ES-I3 (cell line): Measurements from ENCODE around the gene KRT15.
"Not testable (repeated sequence)": the region's sequence is repeated elsewhere in the genome, so short reads cannot be mapped to it uniquely, and the experiment has no call there.

Source experiments
- H3K36me3 ChIP-seq: 2 replicates; pipeline ENCODE4 v1.6.1; 2013; ENCODE audit warnings: mild to moderate bottlenecking, low read length, control low read depth, moderate library complexity; ENCODE audit not compliant: insufficient read depth
- H3K4me1 ChIP-seq: 2 replicates; pipeline ENCODE4 v1.6.1; 2013; ENCODE audit warnings: mild to moderate bottlenecking, control low read depth, low read length; ENCODE audit not compliant: insufficient read depth
- H3K9ac ChIP-seq: 2 replicates; pipeline ENCODE4 v1.6.1; 2013; ENCODE audit warnings: low read depth, mild to moderate bottlenecking, low read length, moderate library complexity
- H3K9me3 ChIP-seq: 2 replicates; pipeline ENCODE4 v1.6.1; 2013; ENCODE audit warnings: mild to moderate bottlenecking, low read length, moderate library complexity; ENCODE audit not compliant: control insufficient read depth, insufficient read depth

The KRT15 gene

GRCh38 chr17:41548844-41549595, 30.3 kb upstream of the KRT15 start:
- H3K36me3 ChIP-seq = no peaks in the 10 kb centered on the region
- H3K9me3 ChIP-seq = no peaks in the 10 kb centered on the region
- no peak overlapping the region; the same call in 1 of the 2 replicates for H3K9ac ChIP-seq
- H3K4me1 ChIP-seq = peaks cover 20% of the 10 kb centered on the region; the same call in 1 of the 2 replicates

GRCh38 chr17:41547921-41548843, 29.5 kb upstream of the KRT15 start:
- H3K9ac ChIP-seq = no peak overlapping the region; the same call in 1 of the 2 replicates
- no peaks in the 10 kb centered on the region for H3K36me3 ChIP-seq
- H3K9me3 ChIP-seq = no peaks in the 10 kb centered on the region
- H3K4me1 ChIP-seq = peaks cover 19% of the 10 kb centered on the region; the same call in 1 of the 2 replicates

GRCh38 chr17:41547378-41547841, 28.7 kb upstream of the KRT15 start:
- Histone ChIP-seq H3K4me1 (peaks cover 19% of the 10 kb centered on the region; the same call in 1 of the 2 replicates), H3K9ac (no peak overlapping the region), H3K36me3 (no peaks in the 10 kb centered on the region), H3K9me3 (no peaks in the 10 kb centered on the region)

- H3K9me3 ChIP-seq = no peaks in the 10 kb centered on the region
Observed at GRCh38 chr17:41546819-41547218, 28.1 kb upstream of the KRT15 start.

GRCh38 chr17:41545829-41546410, 27.2 kb upstream of the KRT15 start:
- Histone ChIP-seq H3K9me3 (no peaks in the 10 kb centered on the region), H3K4me1 (peaks cover 19% of the 10 kb centered on the region; the same call in 1 of the 2 replicates), H3K9ac (no peak overlapping the region), H3K36me3 (no peaks in the 10 kb centered on the region)

More at GRCh38 chr17:41546819-41547218, 28.1 kb upstream of the KRT15 start:
- Histone ChIP-seq H3K9ac (no peak overlapping the region), H3K36me3 (no peaks in the 10 kb centered on the region), H3K4me1 (peaks cover 19% of the 10 kb centered on the region; the same call in 1 of the 2 replicates)

GRCh38 chr17:41544935-41545334, 26.2 kb upstream of the KRT15 start:
- no peak overlapping the region for H3K9ac ChIP-seq

GRCh38 chr17:41544491-41544892, 25.8 kb upstream of the KRT15 start:
- Histone ChIP-seq H3K9ac (no peak overlapping the region), H3K36me3 (no peaks in the 10 kb centered on the region), H3K9me3 (no peaks in the 10 kb centered on the region), H3K4me1 (peaks cover 27% of the 10 kb centered on the region; the same call in 1 of the 2 replicates)

More at GRCh38 chr17:41544935-41545334, 26.2 kb upstream of the KRT15 start:
- no peaks in the 10 kb centered on the region for H3K36me3 ChIP-seq
- peaks cover 27% of the 10 kb centered on the region; the same call in 1 of the 2 replicates for H3K4me1 ChIP-seq
- H3K9me3 ChIP-seq = no peaks in the 10 kb centered on the region

- not testable (repeated sequence) for H3K9ac ChIP-seq, H3K36me3 ChIP-seq, H3K9me3 ChIP-seq
- peaks cover 33% of the 10 kb centered on the region; the same call in 1 of the 2 replicates for H3K4me1 ChIP-seq
Observed at GRCh38 chr17:41542786-41543185, 24.1 kb upstream of the KRT15 start.

GRCh38 chr17:41542357-41542756, 23.7 kb upstream of the KRT15 start:
- H3K4me1 ChIP-seq = peaks cover 29% of the 10 kb centered on the region; the same call in 1 of the 2 replicates
- no peaks in the 10 kb centered on the region for H3K36me3 ChIP-seq

GRCh38 chr17:41540921-41541625, 22.4 kb upstream of the KRT15 start:
- Histone ChIP-seq H3K36me3 (no peaks in the 10 kb centered on the region), H3K4me1 (peaks cover 27% of the 10 kb centered on the region; the same call in 1 of the 2 replicates), H3K9me3 (no peaks in the 10 kb centered on the region), H3K9ac (no peak overlapping the region)

More at GRCh38 chr17:41542357-41542756, 23.7 kb upstream of the KRT15 start:
- no peaks in the 10 kb centered on the region for H3K9me3 ChIP-seq
- H3K9ac ChIP-seq = no peak overlapping the region

GRCh38 chr17:41539979-41540701, 21.4 kb upstream of the KRT15 start:
- no peak overlapping the region for H3K9ac ChIP-seq
- H3K4me1 ChIP-seq = peaks cover 35% of the 10 kb centered on the region; the same call in 1 of the 2 replicates
- H3K9me3 ChIP-seq = no peaks in the 10 kb centered on the region
- no peaks in the 10 kb centered on the region for H3K36me3 ChIP-seq

- no peaks in the 10 kb centered on the region for H3K9me3 ChIP-seq
- no peak overlapping the region for H3K9ac ChIP-seq
Observed at GRCh38 chr17:41539071-41539492, 20.4 kb upstream of the KRT15 start.

GRCh38 chr17:41538565-41538991, 19.9 kb upstream of the KRT15 start:
- no peak overlapping the region for H3K9ac ChIP-seq
- H3K36me3 ChIP-seq = no peaks in the 10 kb centered on the region
- no peaks in the 10 kb centered on the region for H3K9me3 ChIP-seq
- H3K4me1 ChIP-seq = peaks cover 29% of the 10 kb centered on the region; the same call in 1 of the 2 replicates

More at GRCh38 chr17:41539071-41539492, 20.4 kb upstream of the KRT15 start:
- Histone ChIP-seq H3K4me1 (peaks cover 29% of the 10 kb centered on the region; the same call in 1 of the 2 replicates), H3K36me3 (no peaks in the 10 kb centered on the region)
